ENCODE measurements around the gene NUP42.
"Not testable (repeated sequence)": the region's sequence is repeated elsewhere in the genome, so short reads cannot be mapped to it uniquely, and the experiment has no call there.

The NUP42 gene

DNA sequence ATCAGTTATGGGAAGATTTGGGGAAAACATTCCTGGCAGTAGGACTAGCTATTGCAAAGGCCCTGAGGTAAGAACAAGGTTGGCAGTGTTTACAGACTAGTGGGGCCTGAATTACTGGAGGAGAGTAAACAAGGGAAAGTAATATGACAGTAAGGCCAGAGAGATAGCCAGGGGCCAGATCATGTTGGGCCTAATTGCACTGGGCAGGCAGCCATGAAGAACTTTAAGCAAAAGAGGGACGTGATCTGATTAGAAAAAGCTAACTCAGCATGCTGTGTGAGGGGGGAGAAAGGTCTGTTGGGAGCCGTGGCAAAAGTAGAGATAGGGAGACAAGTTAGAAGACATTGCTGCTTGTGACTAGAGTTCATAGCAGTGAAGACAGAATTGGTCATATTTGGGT is 9.2 kb downstream of the NUP42 start:
- Histone ChIP-seq H2AK5ac (ENCODE audit: low read depth, low read length) (no peak overlapping the region), H4K8ac (ENCODE audit: low read depth, low read length) (no peak overlapping the region), H2BK15ac (ENCODE audit: low read length) (no peak overlapping the region), H2BK5ac (ENCODE audit: low read length) (no peak overlapping the region), H3K36me3 (replicated peaks in 1 of 2; ENCODE audit: control insufficient read depth in 2 of 2, insufficient read depth in 2 of 2, low read length in 2 of 2) (peaks cover 13 to 93% of the 10 kb centered on the region in 2 donors), H4K91ac (ENCODE audit: low read depth, low read length, poor library complexity) (no peak overlapping the region), H3K4ac (ENCODE audit: low read length) (no peak overlapping the region), H3K4me3 (ENCODE audit: low read length in 2 of 2) (no peak overlapping the region), H3K18ac (ENCODE audit: low read length) (no peak overlapping the region), H3K27ac (replicated peaks; ENCODE audit: low read length) (no peak overlapping the region), H3K9me3 (replicated peaks in 1 of 2; ENCODE audit: control insufficient read depth in 2 of 2, insufficient read depth in 1 of 2, low read depth in 1 of 2, low read length in 2 of 2) (peaks cover 0 to 4% of the 10 kb centered on the region in 2 donors), H2AFZ (ENCODE audit: low read length) (no peak overlapping the region), H3K27me3 (ENCODE audit: control insufficient read depth in 3 of 3, insufficient read depth in 3 of 3, low read depth in 1 of 3, low read length in 3 of 3) (no peaks in the 10 kb centered on the region), H3K79me1 (ENCODE audit: low read depth, low read length) (no peaks in the 10 kb centered on the region), H3K4me2 (ENCODE audit: insufficient read depth, low read length, poor library complexity, severe bottlenecking) (no peak overlapping the region), H3K9ac (ENCODE audit: low read depth, low read length, poor library complexity) (no peak overlapping the region), H2BK12ac (ENCODE audit: low read length) (no peak overlapping the region), H3K14ac (ENCODE audit: low read length) (no peak overlapping the region), H3K4me1 (ENCODE audit: control insufficient read depth in 2 of 2, insufficient read depth in 1 of 2, low read depth in 1 of 2, low read length in 2 of 2) (no peaks in the 10 kb centered on the region), H3K23ac (ENCODE audit: low read depth, low read length, poor library complexity) (no peak overlapping the region), H2BK120ac (ENCODE audit: low read depth, low read length) (no peak overlapping the region)
- WGBS, 2 donors (ENCODE audit: extremely low coverage in 2 of 2, insufficient read length in 2 of 2, insufficient replicate concordance in 1 of 2), result no CpG with 5 or more reads among the region's 2 CpGs
- DNase-seq (ENCODE audit: low spot score), result no peak

DNA sequence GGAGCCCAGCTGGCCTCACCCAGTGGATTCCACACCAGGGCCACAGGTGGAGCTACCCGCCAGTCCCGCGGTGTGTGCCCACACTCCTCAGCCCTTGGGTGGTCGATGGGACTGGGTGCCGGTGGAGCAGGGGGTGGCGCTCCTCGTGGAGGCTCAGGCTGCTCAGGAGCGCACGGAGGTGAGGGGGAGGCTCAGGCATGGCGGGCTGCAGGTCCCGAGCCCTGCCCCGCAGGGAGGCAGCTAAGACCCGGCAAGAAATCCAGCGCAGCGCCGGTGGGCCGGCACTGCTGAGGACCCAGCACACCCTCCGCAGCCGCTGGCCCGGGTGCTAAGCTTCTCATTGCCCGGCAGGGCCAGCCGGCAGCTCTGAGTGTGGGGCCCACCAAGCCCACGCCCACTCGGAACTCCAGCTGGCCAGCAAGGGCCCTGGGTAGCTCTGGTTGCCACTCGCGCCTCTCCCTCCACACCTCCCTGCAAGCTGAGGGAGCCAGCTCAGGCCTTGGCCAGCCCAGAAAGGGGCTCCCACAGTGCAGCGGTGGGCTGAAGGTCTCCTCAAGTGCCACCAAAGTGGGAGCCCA is 11.9 kb downstream of the NUP42 start:
- not testable (repeated sequence) for H2BK15ac ChIP-seq (ENCODE audit: low read length); H3K9ac ChIP-seq (ENCODE audit: low read depth, low read length, poor library complexity); DNase-seq (ENCODE audit: low spot score); H2AFZ ChIP-seq (ENCODE audit: low read length); H3K4me3 ChIP-seq (ENCODE audit: low read length in 2 of 2); H3K4me1 ChIP-seq (ENCODE audit: control insufficient read depth in 2 of 2, insufficient read depth in 1 of 2, low read depth in 1 of 2, low read length in 2 of 2); H3K4me2 ChIP-seq (ENCODE audit: insufficient read depth, low read length, poor library complexity, severe bottlenecking); H2AK5ac ChIP-seq (ENCODE audit: low read depth, low read length); H4K8ac ChIP-seq (ENCODE audit: low read depth, low read length); H3K14ac ChIP-seq (ENCODE audit: low read length); H3K23ac ChIP-seq (ENCODE audit: low read depth, low read length, poor library complexity); H2BK5ac ChIP-seq (ENCODE audit: low read length); H3K4ac ChIP-seq (ENCODE audit: low read length); H3K27me3 ChIP-seq (ENCODE audit: control insufficient read depth in 3 of 3, insufficient read depth in 3 of 3, low read depth in 1 of 3, low read length in 3 of 3); H3K79me1 ChIP-seq (ENCODE audit: low read depth, low read length); H3K18ac ChIP-seq (ENCODE audit: low read length); H3K9me3 ChIP-seq (replicated peaks in 1 of 2; ENCODE audit: control insufficient read depth in 2 of 2, insufficient read depth in 1 of 2, low read depth in 1 of 2, low read length in 2 of 2); H2BK12ac ChIP-seq (ENCODE audit: low read length); H3K27ac ChIP-seq (replicated peaks; ENCODE audit: low read length); H2BK120ac ChIP-seq (ENCODE audit: low read depth, low read length); H4K91ac ChIP-seq (ENCODE audit: low read depth, low read length, poor library complexity)
- H3K36me3 ChIP-seq (replicated peaks in 1 of 2; ENCODE audit: control insufficient read depth in 2 of 2, insufficient read depth in 2 of 2, low read length in 2 of 2), result peaks cover 17 to 89% of the 10 kb centered on the region in 2 donors
- WGBS, 2 donors (ENCODE audit: extremely low coverage in 2 of 2, insufficient read length in 2 of 2, insufficient replicate concordance in 1 of 2), result no CpG with 5 or more reads among the region's 27 CpGs

DNA sequence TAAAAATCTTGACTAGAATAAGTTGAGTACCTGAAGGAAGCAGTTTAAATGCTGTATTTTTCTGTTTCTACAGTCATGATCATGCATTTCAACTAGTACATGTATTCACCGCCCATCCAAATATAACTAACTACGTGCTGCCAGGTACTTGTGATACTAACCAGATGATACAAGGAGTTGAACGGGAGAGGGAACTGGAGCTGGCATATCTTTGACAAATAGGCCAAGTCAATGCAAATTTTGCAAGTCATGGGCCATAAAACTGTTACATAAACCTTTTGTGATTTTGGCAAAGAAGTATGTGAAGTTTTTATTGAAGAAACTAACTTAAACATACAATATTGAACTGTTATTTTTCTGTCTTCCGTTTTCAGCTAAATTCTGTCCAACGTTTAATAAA is 14.5 kb downstream of the NUP42 start:
- Histone ChIP-seq H3K4ac (ENCODE audit: low read length) (no peak overlapping the region), H3K14ac (ENCODE audit: low read length) (no peak overlapping the region), H3K4me1 (ENCODE audit: control insufficient read depth in 2 of 2, insufficient read depth in 1 of 2, low read depth in 1 of 2, low read length in 2 of 2) (peaks cover 0 to 7% of the 10 kb centered on the region in 2 donors), H2BK120ac (ENCODE audit: low read depth, low read length) (no peak overlapping the region), H3K9me3 (replicated peaks in 1 of 2; ENCODE audit: control insufficient read depth in 2 of 2, insufficient read depth in 1 of 2, low read depth in 1 of 2, low read length in 2 of 2) (peaks cover 0 to 4% of the 10 kb centered on the region in 2 donors), H3K18ac (ENCODE audit: low read length) (no peak overlapping the region), H3K9ac (ENCODE audit: low read depth, low read length, poor library complexity) (peak overlapping the region; percentile 30), H3K27me3 (ENCODE audit: control insufficient read depth in 3 of 3, insufficient read depth in 3 of 3, low read depth in 1 of 3, low read length in 3 of 3) (no peaks in the 10 kb centered on the region), H2AK5ac (ENCODE audit: low read depth, low read length) (no peak overlapping the region), H4K91ac (ENCODE audit: low read depth, low read length, poor library complexity) (no peak overlapping the region), H2BK15ac (ENCODE audit: low read length) (no peak overlapping the region), H3K4me2 (ENCODE audit: insufficient read depth, low read length, poor library complexity, severe bottlenecking) (no peak overlapping the region), H4K8ac (ENCODE audit: low read depth, low read length) (no peak overlapping the region), H2AFZ (ENCODE audit: low read length) (no peak overlapping the region), H3K36me3 (replicated peaks in 1 of 2; ENCODE audit: control insufficient read depth in 2 of 2, insufficient read depth in 2 of 2, low read length in 2 of 2) (peaks cover 21 to 89% of the 10 kb centered on the region in 2 donors), H3K23ac (ENCODE audit: low read depth, low read length, poor library complexity) (no peak overlapping the region), H3K27ac (replicated peaks; ENCODE audit: low read length) (no peak overlapping the region), H2BK5ac (ENCODE audit: low read length) (no peak overlapping the region), H3K4me3 (ENCODE audit: low read length in 2 of 2) (no peak overlapping the region), H3K79me1 (ENCODE audit: low read depth, low read length) (no peaks in the 10 kb centered on the region), H2BK12ac (ENCODE audit: low read length) (no peak overlapping the region)
- DNase-seq (ENCODE audit: low spot score), result no peak
- WGBS, 2 donors (ENCODE audit: extremely low coverage in 2 of 2, insufficient read length in 2 of 2, insufficient replicate concordance in 1 of 2), result no CpG with 5 or more reads among the region's 5 CpGs

GRCh38 chr7:23197745-23198144 is 15.9 kb downstream of the NUP42 start:
- not testable (repeated sequence) for H4K8ac ChIP-seq (ENCODE audit: low read depth, low read length)
- peaks cover 15 to 85% of the 10 kb centered on the region in 2 donors for H3K36me3 ChIP-seq (replicated peaks in 1 of 2; ENCODE audit: control insufficient read depth in 2 of 2, insufficient read depth in 2 of 2, low read length in 2 of 2)
- no CpG with 5 or more reads among the region's 5 CpGs for WGBS, 2 donors (ENCODE audit: extremely low coverage in 2 of 2, insufficient read length in 2 of 2, insufficient replicate concordance in 1 of 2)

More at GRCh38 chr7:23197745-23198144, 15.9 kb downstream of the NUP42 start:
- not testable (repeated sequence) for H3K27ac ChIP-seq (replicated peaks; ENCODE audit: low read length); H2BK5ac ChIP-seq (ENCODE audit: low read length); H3K14ac ChIP-seq (ENCODE audit: low read length); H3K4me3 ChIP-seq (ENCODE audit: low read length in 2 of 2); DNase-seq (ENCODE audit: low spot score); H3K18ac ChIP-seq (ENCODE audit: low read length); H2BK15ac ChIP-seq (ENCODE audit: low read length); H2BK12ac ChIP-seq (ENCODE audit: low read length); H3K4ac ChIP-seq (ENCODE audit: low read length); H3K23ac ChIP-seq (ENCODE audit: low read depth, low read length, poor library complexity); H3K9ac ChIP-seq (ENCODE audit: low read depth, low read length, poor library complexity); H3K27me3 ChIP-seq (ENCODE audit: control insufficient read depth in 3 of 3, insufficient read depth in 3 of 3, low read depth in 1 of 3, low read length in 3 of 3); H3K4me1 ChIP-seq (ENCODE audit: control insufficient read depth in 2 of 2, insufficient read depth in 1 of 2, low read depth in 1 of 2, low read length in 2 of 2); H2AK5ac ChIP-seq (ENCODE audit: low read depth, low read length); H4K91ac ChIP-seq (ENCODE audit: low read depth, low read length, poor library complexity); H3K4me2 ChIP-seq (ENCODE audit: insufficient read depth, low read length, poor library complexity, severe bottlenecking); H3K9me3 ChIP-seq (replicated peaks in 1 of 2; ENCODE audit: control insufficient read depth in 2 of 2, insufficient read depth in 1 of 2, low read depth in 1 of 2, low read length in 2 of 2); H2AFZ ChIP-seq (ENCODE audit: low read length); H3K79me1 ChIP-seq (ENCODE audit: low read depth, low read length); H2BK120ac ChIP-seq (ENCODE audit: low read depth, low read length)

All from neuronal stem cell (in vitro differentiated cells).